Activated T-helper 1 cell treated with anti-CD3 and anti-CD28 coated beads, Interleukin-12 subunit alpha, Interleukin-12 subunit beta, Interleukin-2, Interleukin-4 antibody, amounts not matched to agents 30 ng/mL and 10 ng/mL and 1 ng/mL, durations not matched to agents 14 hours and 24 hours and 36 hours (primary cell): ENCODE data around the gene HINT3. TPM values are rescaled to one million over a fixed set of nuclear protein-coding genes. Genes with fewer than 3 reads are reported as not detected.
A peak's percentile ranks its signal among the peaks of the same experiment; 100 is the strongest.
"Not testable (repeated sequence)": the region's sequence is repeated elsewhere in the genome, so short reads cannot be mapped to it uniquely, and the experiment has no call there.

Source experiments
- DNase-seq: peaks from one replicate; pipeline ENCODE4 v3.0.0; 2021; ENCODE audit warnings: low spot score
- H3K27ac Mint-ChIP-seq: one replicate; pipeline ENCODE4 v1.8.0; 2021; ENCODE audit warnings: mild to moderate bottlenecking, mixed read lengths
- H3K27me3 Mint-ChIP-seq: one replicate; pipeline ENCODE4 v1.8.0; 2022; ENCODE audit warnings: mild to moderate bottlenecking, moderate library complexity, mixed read lengths; ENCODE audit not compliant: insufficient read depth
- H3K36me3 Mint-ChIP-seq: one replicate; pipeline ENCODE4 v1.8.0; 2021; ENCODE audit warnings: low read depth, mixed read lengths
- H3K4me1 Mint-ChIP-seq: one replicate; pipeline ENCODE4 v1.8.0; 2021; ENCODE audit warnings: low read depth, mixed read lengths
- H3K4me3 Mint-ChIP-seq: one replicate; pipeline ENCODE4 v1.8.0; 2021; ENCODE audit warnings: mild to moderate bottlenecking, moderate library complexity, mixed read lengths
- H3K9me3 Mint-ChIP-seq: one replicate; pipeline ENCODE4 v1.8.0; 2021; ENCODE audit warnings: mixed read lengths
- intact Hi-C: fragments of 100-400 bp; cut with micrococcal nuclease; formaldehyde crosslinking; loops from one replicate; pipeline ENCODE4 v1.15.1; 2024
- total RNA-seq: library from RNA; stranded (reverse); gene quantifications from 2 replicates; pipeline ENCODE4 v1.2.3, GENCODE V29; 2022

HINT3 gene
- total RNA-seq: 9.4 and 9.6 TPM in 2 replicates

DNA sequence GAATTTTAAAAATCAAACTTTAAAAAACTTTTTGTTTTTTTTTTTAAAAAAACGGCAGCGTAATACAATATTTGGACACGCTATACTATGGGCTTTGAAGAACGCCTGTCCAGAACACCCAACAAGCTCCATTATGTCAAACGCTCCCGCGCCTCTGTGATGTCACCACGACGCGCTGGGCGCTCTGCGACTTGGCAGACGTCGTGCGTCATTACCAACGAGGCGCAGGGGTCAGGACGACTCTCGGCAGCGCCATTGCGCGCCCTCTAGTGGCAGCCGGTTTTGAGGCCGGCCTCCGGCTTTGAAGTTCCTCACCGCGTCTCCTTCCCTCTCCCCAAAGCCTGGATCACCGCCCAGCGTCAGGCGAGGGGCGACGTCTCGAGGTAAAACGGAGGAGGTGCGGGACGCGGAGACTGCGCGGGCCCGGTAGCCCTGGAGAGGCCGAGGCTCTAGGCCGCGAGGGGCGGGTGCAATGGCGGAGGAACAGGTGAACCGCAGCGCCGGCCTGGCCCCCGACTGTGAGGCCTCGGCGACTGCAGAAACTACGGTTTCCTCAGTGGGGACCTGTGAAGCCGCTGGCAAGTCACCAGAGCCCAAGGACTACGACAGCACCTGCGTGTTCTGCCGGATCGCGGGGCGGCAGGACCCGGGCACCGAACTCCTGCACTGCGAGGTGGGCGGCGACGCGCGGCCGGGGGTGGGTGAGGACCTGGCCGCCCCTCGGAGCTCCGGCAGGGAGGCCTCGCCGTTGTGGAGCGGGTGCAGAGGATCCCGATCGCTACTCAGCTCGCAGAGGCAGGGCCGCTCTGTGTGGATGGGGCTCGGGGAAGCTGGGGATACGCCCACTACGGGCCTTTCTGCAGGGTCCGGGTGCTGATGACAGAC, at the start of gene HINT3:
HINT3 (plus strand) TSS at position 265 of the 885 bp plus-strand sequence; CDS start at position 473, 208 bp downstream.
- Mint-ChIP-seq H3K4me1 (peaks cover 5% of the 10 kb centered on the region), H3K27ac (peak within 1 kb of the TSS; percentile 72), H3K36me3 (no peaks in the 10 kb centered on the region), H3K9me3 (no peaks in the 10 kb centered on the region), H3K4me3 (no peak within 1 kb of the TSS), H3K27me3 (no peaks in the 10 kb centered on the region)
- intact Hi-C loops: loop anchor here (1.0 to 5.0 kb wide), 11 partner anchors 18 to 644 kb away; partner anchors contain the start of genes HEY2 and TRMT11
- peak; percentile 96 for DNase-seq

GRCh38 chr6:125910527-125910926, 46.0 kb upstream of the HINT3 start:
- peaks cover 47% of the 10 kb centered on the region for H3K4me1 Mint-ChIP-seq
- H3K9me3 Mint-ChIP-seq: no peaks in the 10 kb centered on the region
- H3K27me3 Mint-ChIP-seq: no peaks in the 10 kb centered on the region
- DNase-seq: no peak
- H3K4me3 Mint-ChIP-seq: peak overlapping the region; percentile 40
- intact Hi-C loops: loop anchor here (1.0 to 10.0 kb wide), 6 partner anchors 9 to 1574 kb away; no protein-coding TSS in a partner anchor
- peak overlapping the region; percentile 74 for H3K27ac Mint-ChIP-seq
- peaks cover 39% of the 10 kb centered on the region for H3K36me3 Mint-ChIP-seq

- intact Hi-C loops: loop anchor here (2.0 to 10.0 kb wide), 2 partner anchors 16 to 1574 kb away; no protein-coding TSS in a partner anchor
- not testable (repeated sequence) for H3K27me3 Mint-ChIP-seq, H3K9me3 Mint-ChIP-seq, DNase-seq, H3K4me3 Mint-ChIP-seq
- Mint-ChIP-seq H3K27ac (peak overlapping the region; percentile 74), H3K36me3 (peaks cover 43% of the 10 kb centered on the region), H3K4me1 (peaks cover 43% of the 10 kb centered on the region)
These were observed 45.5 kb upstream of the HINT3 start for GRCh38 chr6:125911051-125911451.

GRCh38 chr6:125912430-125912829, 44.1 kb upstream of the HINT3 start:
- peaks cover 53% of the 10 kb centered on the region for H3K36me3 Mint-ChIP-seq
- not testable (repeated sequence) for DNase-seq, H3K27ac Mint-ChIP-seq, H3K9me3 Mint-ChIP-seq, H3K4me3 Mint-ChIP-seq, H3K27me3 Mint-ChIP-seq
- intact Hi-C loops: loop anchor here (10.0 kb wide), 1 partner anchor 1572 kb away; no protein-coding TSS in a partner anchor
- peaks cover 40% of the 10 kb centered on the region for H3K4me1 Mint-ChIP-seq

DNA sequence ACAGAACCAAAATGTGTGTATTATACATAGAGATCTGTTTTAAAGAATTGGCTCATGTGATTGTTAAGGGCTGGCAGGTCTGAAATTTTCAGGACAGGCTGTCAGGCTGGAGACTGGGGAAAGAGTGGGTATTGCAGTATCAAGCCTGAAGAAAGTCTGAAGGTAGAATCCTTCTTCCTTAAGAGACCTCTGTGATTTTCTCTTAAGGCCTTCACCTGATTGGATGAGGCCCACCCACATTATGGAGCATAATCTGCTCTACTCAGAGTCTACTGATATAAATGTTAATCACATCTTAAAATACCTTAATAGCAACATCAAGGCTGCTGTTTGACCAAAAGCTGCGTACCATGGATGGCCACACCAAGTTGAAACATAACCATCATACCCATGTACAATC, 43.4 kb upstream of the HINT3 start:
- DNase-seq: no peak
- Mint-ChIP-seq H3K27me3 (no peaks in the 10 kb centered on the region), H3K9me3 (no peaks in the 10 kb centered on the region), H3K36me3 (peaks cover 58% of the 10 kb centered on the region), H3K27ac (peak overlapping the region; percentile 9), H3K4me1 (peaks cover 46% of the 10 kb centered on the region), H3K4me3 (no peak overlapping the region)
- intact Hi-C loops: loop anchor here (10.0 kb wide), 1 partner anchor 1572 kb away; no protein-coding TSS in a partner anchor

DNA sequence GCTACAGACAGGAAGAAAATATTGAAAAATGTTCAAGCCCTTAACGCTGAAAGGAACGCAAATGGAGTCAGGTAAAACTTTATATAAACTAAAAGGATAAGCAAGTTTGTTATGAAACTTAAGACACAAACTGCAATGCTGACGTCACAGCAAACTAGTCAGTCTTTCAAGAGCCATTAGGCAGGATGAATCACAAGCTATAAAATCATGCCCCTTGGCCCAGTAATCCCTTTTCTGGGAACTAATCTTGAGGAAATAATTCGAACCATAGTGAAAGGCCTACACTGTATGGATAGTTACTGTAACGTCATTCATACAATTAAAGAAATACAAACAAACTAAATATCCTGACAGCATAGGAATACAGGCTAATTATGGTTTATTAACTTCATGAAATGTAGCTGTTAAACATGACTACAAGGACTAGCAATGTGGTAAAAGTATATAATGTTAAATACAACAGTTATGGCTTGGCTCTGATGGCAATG, 42.7 kb upstream of the HINT3 start:
- Mint-ChIP-seq H3K9me3 (no peaks in the 10 kb centered on the region), H3K27ac (no peak overlapping the region), H3K4me1 (peaks cover 47% of the 10 kb centered on the region), H3K36me3 (peaks cover 56% of the 10 kb centered on the region), H3K27me3 (no peaks in the 10 kb centered on the region), H3K4me3 (no peak overlapping the region)
- intact Hi-C loops: loop anchor here (10.0 kb wide), 1 partner anchor 1571 kb away; no protein-coding TSS in a partner anchor
- no peak for DNase-seq

DNA sequence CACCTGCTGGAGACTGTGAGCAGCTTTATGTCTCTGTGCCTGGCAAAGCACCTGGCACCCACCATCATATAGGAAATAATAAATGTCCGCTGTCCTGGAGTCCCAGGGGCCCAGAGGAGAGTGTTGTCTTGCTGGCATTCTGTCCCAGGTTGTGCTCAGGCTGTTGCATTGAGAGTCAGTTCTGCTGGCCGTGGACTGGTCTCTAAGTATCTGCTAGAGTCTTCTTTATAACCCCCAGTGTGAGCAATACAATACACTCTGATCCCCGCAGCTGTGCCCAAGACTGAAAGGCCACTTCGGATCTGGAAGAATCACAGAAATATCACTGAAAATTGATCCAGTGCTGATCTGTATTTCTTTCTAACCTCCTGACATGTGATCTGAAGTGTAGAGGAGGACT, 38.3 kb upstream of the HINT3 start:
- Mint-ChIP-seq H3K27me3 (no peaks in the 10 kb centered on the region), H3K4me1 (peaks cover 51% of the 10 kb centered on the region), H3K27ac (peak overlapping the region; percentile 94), H3K36me3 (peaks cover 61% of the 10 kb centered on the region), H3K9me3 (no peaks in the 10 kb centered on the region), H3K4me3 (peak overlapping the region; percentile 88)
- no peak for DNase-seq
- intact Hi-C loops: loop anchor here (2.0 to 10.0 kb wide), 3 partner anchors 69 to 1567 kb away; partner anchors contain the start of gene TRMT11

GRCh38 chr6:125918681-125919566, 37.6 kb upstream of the HINT3 start:
- Mint-ChIP-seq H3K27me3 (no peaks in the 10 kb centered on the region), H3K36me3 (peaks cover 66% of the 10 kb centered on the region), H3K9me3 (no peaks in the 10 kb centered on the region), H3K4me1 (peaks cover 58% of the 10 kb centered on the region), H3K4me3 (peak overlapping the region; percentile 88), H3K27ac (peak overlapping the region; percentile 94)
- intact Hi-C loops: loop anchor here (1.0 to 10.0 kb wide), 9 partner anchors 9 to 1566 kb away; partner anchors contain the start of genes HINT3 and TRMT11
- DNase-seq: peak; percentile 66

- Mint-ChIP-seq H3K27me3 (no peaks in the 10 kb centered on the region), H3K4me1 (peaks cover 64% of the 10 kb centered on the region), H3K36me3 (peaks cover 69% of the 10 kb centered on the region), H3K4me3 (peak overlapping the region; percentile 88), H3K9me3 (no peaks in the 10 kb centered on the region), H3K27ac (peak overlapping the region; percentile 94)
- intact Hi-C loops: loop anchor here (1.0 to 10.0 kb wide), 9 partner anchors 9 to 1565 kb away; partner anchors contain the start of genes HINT3 and TRMT11
- DNase-seq: no peak
These were observed 37.0 kb upstream of the HINT3 start for GRCh38 chr6:125919618-125920017.

DNA sequence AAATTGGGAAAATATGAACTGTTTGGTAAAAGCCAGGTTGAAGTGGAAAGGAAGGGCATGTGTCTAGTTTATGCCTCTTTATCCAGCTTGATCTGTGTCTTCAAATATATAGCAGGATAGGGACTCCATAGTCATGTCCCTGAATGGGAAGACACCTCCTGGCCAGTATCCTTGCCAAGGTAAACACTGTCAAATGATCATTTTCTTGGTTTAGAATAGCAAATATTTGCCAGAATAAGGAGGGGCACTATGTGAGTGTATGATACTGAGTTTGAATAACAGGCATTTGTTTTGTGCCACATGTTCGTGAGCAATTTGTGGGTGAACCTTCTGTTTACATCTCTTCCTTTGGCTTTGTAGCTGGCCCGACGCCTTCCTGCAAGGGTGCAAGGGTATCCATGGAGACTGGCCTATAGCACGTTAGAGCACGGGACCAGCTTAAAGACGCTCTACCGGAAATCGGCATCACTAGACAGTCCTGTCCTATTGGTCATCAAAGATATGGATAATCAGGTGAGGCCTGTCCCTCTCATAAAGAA, 34.2 kb upstream of the HINT3 start:
- no peak for DNase-seq
- Mint-ChIP-seq H3K36me3 (peaks cover 59% of the 10 kb centered on the region), H3K4me3 (peak overlapping the region; percentile 40), H3K9me3 (no peaks in the 10 kb centered on the region), H3K27me3 (no peaks in the 10 kb centered on the region), H3K27ac (no peak overlapping the region), H3K4me1 (peaks cover 74% of the 10 kb centered on the region)
- intact Hi-C loops: no loop called here

DNA sequence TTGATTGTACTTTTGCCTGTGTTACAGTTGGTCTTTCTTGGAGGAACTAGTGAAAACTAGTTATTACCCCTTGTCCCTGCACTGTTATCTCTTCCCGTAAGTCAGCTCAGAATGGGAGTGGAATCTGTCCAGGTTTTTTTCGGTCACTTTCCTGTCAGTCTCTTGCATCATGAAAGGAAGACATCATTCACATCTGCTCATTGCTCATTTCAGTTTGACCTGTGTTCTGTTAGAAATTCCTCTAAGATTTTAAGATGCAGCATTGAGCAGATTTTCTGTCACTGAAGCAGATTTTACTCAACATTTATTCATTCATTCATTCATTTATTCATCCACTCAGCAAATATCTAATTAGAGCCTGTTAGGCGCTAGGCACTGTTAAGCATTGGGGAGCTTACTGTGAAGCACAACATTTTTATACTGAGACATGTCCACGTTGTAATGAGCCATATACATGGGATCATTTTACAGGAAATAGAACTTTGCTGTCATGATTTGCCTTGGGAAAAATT, 33.1 kb upstream of the HINT3 start:
- intact Hi-C loops: no loop called here
- no peak for DNase-seq

DNA sequence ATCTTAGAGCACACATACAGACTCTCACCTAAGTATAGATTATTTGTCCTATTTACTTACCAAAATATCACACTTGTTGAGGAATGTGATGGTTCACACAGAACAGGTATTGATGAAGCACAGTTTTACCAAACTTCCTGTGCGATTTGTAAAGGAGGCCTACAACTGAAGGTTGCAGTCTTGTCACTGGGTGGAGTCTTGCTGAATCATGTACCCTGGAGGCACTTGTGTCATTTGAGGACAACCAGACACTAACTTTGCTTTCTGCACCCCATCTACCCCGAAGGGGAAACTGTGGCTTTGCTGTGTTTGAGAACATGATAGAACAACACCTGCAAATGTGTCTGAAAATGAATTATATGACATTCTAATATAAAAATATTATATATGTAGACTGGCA, 32.4 kb upstream of the HINT3 start:
- no peak for DNase-seq
- Mint-ChIP-seq H3K36me3 (peaks cover 59% of the 10 kb centered on the region), H3K4me1 (peaks cover 57% of the 10 kb centered on the region), H3K9me3 (no peaks in the 10 kb centered on the region), H3K27ac (peak overlapping the region; percentile 72), H3K4me3 (no peak overlapping the region), H3K27me3 (no peaks in the 10 kb centered on the region)
- intact Hi-C loops: no loop called here

More for the DNA sequence above, 33.1 kb upstream of the HINT3 start:
- H3K4me3 Mint-ChIP-seq: peak overlapping the region; percentile 32
- H3K27ac Mint-ChIP-seq: peak overlapping the region; percentile 72
- H3K9me3 Mint-ChIP-seq: no peaks in the 10 kb centered on the region
- no peaks in the 10 kb centered on the region for H3K27me3 Mint-ChIP-seq
- peaks cover 65% of the 10 kb centered on the region for H3K4me1 Mint-ChIP-seq
- peaks cover 61% of the 10 kb centered on the region for H3K36me3 Mint-ChIP-seq
